KMS-11 (cell line): ENCODE data around the gene CSRP2.

Experiments used
- H2AFZ ChIP-seq: fragments of 200-600 bp; sonication (generic); 2 replicates; pipeline ENCODE4 v1.6.1; 2016; ENCODE audit warnings: antibody characterized with exemption, mixed run types, low read depth
- H3K27ac ChIP-seq: fragments of 200-600 bp; sonication (generic); 2 replicates; pipeline ENCODE4 v1.6.1; 2016; ENCODE audit warnings: mild to moderate bottlenecking, mixed run types
- H3K27me3 ChIP-seq: fragments of 200-600 bp; sonication (generic); 2 replicates; pipeline ENCODE4 v1.6.1; 2017; ENCODE audit warnings: mild to moderate bottlenecking, low read depth, mixed run types, moderate library complexity; ENCODE audit not compliant: insufficient read depth
- H3K36me3 ChIP-seq: fragments of 200-600 bp; sonication (generic); 2 replicates; pipeline ENCODE4 v1.6.1; 2017; ENCODE audit warnings: mild to moderate bottlenecking, mixed run types; ENCODE audit not compliant: insufficient read depth
- H3K4me1 ChIP-seq: fragments of 200-600 bp; sonication (generic); 2 replicates; pipeline ENCODE4 v1.6.1; 2016; ENCODE audit warnings: mild to moderate bottlenecking, low read depth, mixed run types; ENCODE audit not compliant: poor library complexity, severe bottlenecking
- H3K4me2 ChIP-seq: fragments of 200-600 bp; sonication (generic); 2 replicates; pipeline ENCODE4 v1.7.0; 2016; ENCODE audit warnings: mild to moderate bottlenecking, mixed run types
- H3K4me3 ChIP-seq: fragments of 200-600 bp; sonication (generic); IDR thresholded peaks from 2 replicates; pipeline ENCODE4 v1.6.1; 2017; ENCODE audit warnings: low read depth, low read length, mixed read lengths; ENCODE audit not compliant: insufficient read depth
- H3K79me2 ChIP-seq: fragments of 200-600 bp; sonication (generic); 2 replicates; pipeline ENCODE4 v1.6.1; 2016; ENCODE audit warnings: low read depth, mixed run types; ENCODE audit not compliant: insufficient read depth
- H3K9ac ChIP-seq: fragments of 200-600 bp; sonication (generic); 2 replicates; pipeline ENCODE4 v1.6.1; 2016; ENCODE audit warnings: mild to moderate bottlenecking, mixed run types
- H4K20me1 ChIP-seq: fragments of 200-600 bp; sonication (generic); 2 replicates; pipeline ENCODE4 v1.6.1; 2016; ENCODE audit warnings: mild to moderate bottlenecking, mixed run types; ENCODE audit not compliant: insufficient read depth
- CTCF ChIP-seq: fragments of 200-600 bp; sonication (generic); conservative IDR thresholded peaks from 2 replicates; pipeline ENCODE4 v1.6.1; 2017; ENCODE audit warnings: low read depth, mild to moderate bottlenecking, antibody characterized with exemption, low read length, moderate library complexity, mixed read lengths

Gene CSRP2

GRCh38 chr12:76916170-76916540 lies 37.3 kb upstream of the CSRP2 start:
- Histone ChIP-seq H3K4me3 (no peak overlapping the region), H2AFZ (no peak overlapping the region), H3K4me1 (no peaks in the 10 kb centered on the region), H3K27ac (no peak overlapping the region), H3K4me2 (no peak overlapping the region), H3K9ac (no peak overlapping the region), H3K79me2 (no peaks in the 10 kb centered on the region), H3K36me3 (no peaks in the 10 kb centered on the region), H4K20me1 (no peaks in the 10 kb centered on the region), H3K27me3 (no peaks in the 10 kb centered on the region)
- TF ChIP-seq CTCF = no peak

- TF ChIP-seq CTCF = no peak
- no peaks in the 10 kb centered on the region for H3K4me1 ChIP-seq
- H3K79me2 ChIP-seq = no peaks in the 10 kb centered on the region
- H3K9ac ChIP-seq = no peak overlapping the region
- H2AFZ ChIP-seq = no peak overlapping the region
- no peak overlapping the region for H3K4me2 ChIP-seq
- H3K27me3 ChIP-seq = no peaks in the 10 kb centered on the region
- no peak overlapping the region for H3K27ac ChIP-seq
- H3K4me3 ChIP-seq = no peak overlapping the region
- no peaks in the 10 kb centered on the region for H3K36me3 ChIP-seq
- H4K20me1 ChIP-seq = no peaks in the 10 kb centered on the region
Observed at GRCh38 chr12:76915361-76916169, 36.7 kb upstream of the CSRP2 start.

GRCh38 chr12:76914102-76914859 lies 35.5 kb upstream of the CSRP2 start:
- no peak overlapping the region for H3K4me3 ChIP-seq
- no peak overlapping the region for H3K9ac ChIP-seq
- no peak overlapping the region for H3K4me2 ChIP-seq
- no peaks in the 10 kb centered on the region for H3K79me2 ChIP-seq
- no peak for TF ChIP-seq CTCF
- no peaks in the 10 kb centered on the region for H4K20me1 ChIP-seq
- H3K36me3 ChIP-seq = no peaks in the 10 kb centered on the region
- no peak overlapping the region for H2AFZ ChIP-seq
- H3K27ac ChIP-seq = no peak overlapping the region
- H3K4me1 ChIP-seq = no peaks in the 10 kb centered on the region
- no peaks in the 10 kb centered on the region for H3K27me3 ChIP-seq

- no peak for TF ChIP-seq CTCF
- no peak overlapping the region for H2AFZ ChIP-seq
- H3K27me3 ChIP-seq = no peaks in the 10 kb centered on the region
- no peak overlapping the region for H3K9ac ChIP-seq
- no peak overlapping the region for H3K4me2 ChIP-seq
- H3K4me1 ChIP-seq = no peaks in the 10 kb centered on the region
- no peak overlapping the region for H3K27ac ChIP-seq
- H4K20me1 ChIP-seq = no peaks in the 10 kb centered on the region
- H3K4me3 ChIP-seq = no peak overlapping the region
- H3K79me2 ChIP-seq = no peaks in the 10 kb centered on the region
- H3K36me3 ChIP-seq = no peaks in the 10 kb centered on the region
Observed at GRCh38 chr12:76909290-76909689, 30.5 kb upstream of the CSRP2 start.
